IMR-90 (cell line): ENCODE measurements around the gene NFKBIB. TPM values are rescaled to one million over a fixed set of nuclear protein-coding genes. Genes with fewer than 3 reads are reported as not detected.

Experiments used
- ATAC-seq: fragments of 200-7000 bp; cut with Tn5 transposase; 2 replicates; pipeline ENCODE4 v1.9.1; 2020; ENCODE audit warnings: low read depth, mild to moderate bottlenecking, moderate library complexity
- BruUV-seq: library from RNA; stranded (reverse); fragments of 400-500 nt; replicated peaks from 2 replicates; lab custom pipeline; 2021; lab: Mats Ljungman, UMichigan
- CTCF ChIA-PET: fragments of 300-600 bp; formaldehyde crosslinking; extraction: SDS; loops from one replicate; lab custom pipeline; 2021; ENCODE audit warnings: antibody characterized with exemption; lab: Yijun Ruan, JAX
- POLR2A ChIA-PET: fragments of 300-600 bp; sonication (Branson Sonifier 250); formaldehyde crosslinking; loops from one replicate; lab custom pipeline; 2022; ENCODE audit warnings: antibody characterized with exemption; ENCODE audit not compliant: unreplicated experiment; lab: Charles Lee
- DNase-seq: peaks from one replicate; pipeline ENCODE4 v3.0.0; 2013
- H2AFZ ChIP-seq: replicated peaks from 2 replicates; pipeline ENCODE3; 2013; ENCODE audit warnings: low read length, mild to moderate bottlenecking; ENCODE audit not compliant: poor library complexity
- H2AK5ac ChIP-seq: 2 replicates; pipeline ENCODE4 v1.6.1; 2013; ENCODE audit warnings: low read depth, low read length, inconsistent platforms
- H2AK9ac ChIP-seq: replicated peaks from 2 replicates; pipeline ENCODE3; 2013; ENCODE audit warnings: mild to moderate bottlenecking, low read depth, low read length, moderate library complexity; ENCODE audit not compliant: poor library complexity
- H2BK120ac ChIP-seq: 2 replicates; pipeline ENCODE4 v1.6.1; 2013; ENCODE audit warnings: low read depth, low read length, inconsistent platforms
- H2BK15ac ChIP-seq: 3 replicates; pipeline ENCODE4 v1.6.1; 2013; ENCODE audit warnings: low read depth, low read length, inconsistent platforms
- H2BK20ac ChIP-seq: 2 replicates; pipeline ENCODE4 v1.6.1; 2013; ENCODE audit warnings: low read depth, mild to moderate bottlenecking, inconsistent platforms, low read length, moderate library complexity
- H2BK5ac ChIP-seq: 2 replicates; pipeline ENCODE4 v1.6.1; 2013; ENCODE audit warnings: mild to moderate bottlenecking, low read depth, low read length, inconsistent platforms; ENCODE audit not compliant: poor library complexity, severe bottlenecking
- H3K14ac ChIP-seq: replicated peaks from 2 replicates; pipeline ENCODE4 v1.6.1; 2013; ENCODE audit warnings: low read depth, low read length, inconsistent platforms
- H3K18ac ChIP-seq: 2 replicates; pipeline ENCODE4 v1.6.1; 2013; ENCODE audit warnings: low read depth, low read length, control low read depth
- H3K23ac ChIP-seq: 2 replicates; pipeline ENCODE4 v1.6.1; 2013; ENCODE audit warnings: low read depth, low read length, inconsistent platforms
- H3K27ac ChIP-seq: 2 replicates; pipeline ENCODE4 v1.5.1; 2013; ENCODE audit warnings: mild to moderate bottlenecking, control low read depth, low read length; ENCODE audit not compliant: insufficient read depth
- H3K27me3 ChIP-seq: 2 replicates; pipeline ENCODE4 v1.6.1; 2013; ENCODE audit warnings: low read length; ENCODE audit not compliant: control insufficient read depth, insufficient read depth
- H3K36me3 ChIP-seq: 2 replicates; pipeline ENCODE4 v1.6.1; 2013; ENCODE audit warnings: low read length, mixed read lengths; ENCODE audit not compliant: control insufficient read depth, insufficient read depth
- H3K4ac ChIP-seq: 2 replicates; pipeline ENCODE4 v1.6.1; 2013; ENCODE audit warnings: low read depth, low read length, inconsistent platforms
- H3K4me1 ChIP-seq: 2 replicates; pipeline ENCODE4 v1.6.1; 2013; ENCODE audit warnings: low read length, mixed read lengths; ENCODE audit not compliant: control insufficient read depth, insufficient read depth
- H3K4me2 ChIP-seq: 2 replicates; pipeline ENCODE4 v1.6.1; 2013; ENCODE audit warnings: low read depth, mild to moderate bottlenecking, control low read depth, low read length, moderate library complexity
- H3K4me3 ChIP-seq: 2 replicates; pipeline ENCODE4 v1.5.1; 2013; ENCODE audit warnings: low read depth, mild to moderate bottlenecking, control low read depth, low read length, moderate library complexity; ENCODE audit not compliant: insufficient read depth
- H3K56ac ChIP-seq: 2 replicates; pipeline ENCODE4 v1.6.1; 2013; ENCODE audit warnings: low read length, inconsistent platforms; ENCODE audit not compliant: insufficient read depth; ENCODE audit errors: extremely low read depth
- H3K79me1 ChIP-seq, 2 experiments: 2 replicates each; pipeline ENCODE4 v1.6.1; 2013; ENCODE audit warnings: low read length in 2 of 2, inconsistent platforms in 1 of 2, low read depth in 1 of 2
- H3K9ac ChIP-seq: 2 replicates; pipeline ENCODE4 v1.6.1; 2013; ENCODE audit warnings: low read depth, low read length, control low read depth
- H3K9me1 ChIP-seq: 2 replicates; pipeline ENCODE4 v1.6.1; 2013; ENCODE audit warnings: low read length, inconsistent platforms; ENCODE audit not compliant: insufficient read depth
- H3K9me3 ChIP-seq: 2 replicates; pipeline ENCODE4 v1.6.1; 2013; ENCODE audit warnings: low read length; ENCODE audit not compliant: control insufficient read depth, insufficient read depth
- H4K20me1 ChIP-seq: 2 replicates; pipeline ENCODE4 v1.6.1; 2013; ENCODE audit warnings: low read length, inconsistent platforms; ENCODE audit not compliant: insufficient read depth
- H4K5ac ChIP-seq: 2 replicates; pipeline ENCODE4 v1.6.1; 2013; ENCODE audit warnings: mild to moderate bottlenecking, low read depth, low read length, control low read depth
- H4K8ac ChIP-seq, 2 experiments: 2 replicates each; pipeline ENCODE4 v1.6.1; 2013; ENCODE audit warnings: low read depth in 2 of 2, low read length in 2 of 2, control low read depth in 1 of 2, inconsistent platforms in 1 of 2
- H4K91ac ChIP-seq: 2 replicates; pipeline ENCODE4 v1.6.1; 2013; ENCODE audit warnings: low read depth, low read length, inconsistent platforms; ENCODE audit not compliant: insufficient read depth
- BHLHE40 ChIP-seq: fragments of 150-350 bp; IDR thresholded peaks from 2 replicates; pipeline ENCODE4 v1.6.1; 2016; ENCODE audit warnings: mild to moderate bottlenecking, low read depth, low read length
- CEBPB ChIP-seq: IDR thresholded peaks from 2 replicates; pipeline ENCODE4 v1.6.1; 2012; ENCODE audit warnings: low read depth, low read length, improper control_type of control experiment
- CHD1 ChIP-seq: IDR thresholded peaks from 2 replicates; pipeline ENCODE4 v1.6.1; 2012; ENCODE audit warnings: low read depth, low read length, improper control_type of control experiment
- FOS ChIP-seq: fragments of 150-350 bp; IDR thresholded peaks from 2 replicates; pipeline ENCODE4 v1.6.1; 2016; ENCODE audit warnings: low read depth, low read length
- MAFK ChIP-seq: IDR thresholded peaks from 2 replicates; pipeline ENCODE4 v1.6.1; 2012; ENCODE audit warnings: low read depth, low read length, improper control_type of control experiment
- MAZ ChIP-seq: IDR thresholded peaks from 2 replicates; pipeline ENCODE4 v1.6.1; 2012; ENCODE audit warnings: low read depth, mild to moderate bottlenecking, low read length, improper control_type of control experiment, moderate library complexity, borderline replicate concordance
- MXI1 ChIP-seq: IDR thresholded peaks from 2 replicates; pipeline ENCODE4 v1.6.1; 2012; ENCODE audit warnings: low read depth, mild to moderate bottlenecking, low read length, moderate library complexity, borderline replicate concordance
- NFE2L2 ChIP-seq: fragments of 150-350 bp; IDR thresholded peaks from 2 replicates; pipeline ENCODE4 v1.6.1; 2016; ENCODE audit warnings: low read depth, mild to moderate bottlenecking, low read length
- POLR2A ChIP-seq: IDR thresholded peaks from 2 replicates; pipeline ENCODE4 v1.6.1; 2012; ENCODE audit warnings: mild to moderate bottlenecking, low read depth, low read length
- RAD21 ChIP-seq: IDR thresholded peaks from 2 replicates; pipeline ENCODE4 v1.6.1; 2012; ENCODE audit warnings: low read length, improper control_type of control experiment
- RCOR1 ChIP-seq: IDR thresholded peaks from 2 replicates; pipeline ENCODE4 v1.6.1; 2012; ENCODE audit warnings: mild to moderate bottlenecking, low read length, improper control_type of control experiment; ENCODE audit not compliant: insufficient replicate concordance
- RFX5 ChIP-seq: IDR thresholded peaks from 2 replicates; pipeline ENCODE4 v1.8.0; 2012; ENCODE audit warnings: low read depth, mild to moderate bottlenecking, low read length, moderate library complexity
- SMC3 ChIP-seq: fragments of 150-350 bp; IDR thresholded peaks from 2 replicates; pipeline ENCODE4 v1.6.1; 2016; ENCODE audit warnings: low read depth, mild to moderate bottlenecking, antibody characterized with exemption, low read length, moderate library complexity
- WGBS, 2 experiments: methylation state at CpG; one replicate each; pipeline versions ENCODE4 v1.1.5 to v1.1.7; 2013; ENCODE audit warnings: missing lambda C conversion rate in 2 of 2; ENCODE audit not compliant: insufficient read length in 1 of 2; ENCODE audit errors: extremely low coverage in 2 of 2; 5-methylcytosine and 5-hydroxymethylcytosine counted together
- dilution Hi-C: fragments of 300-500 bp; cut with HindIII; formaldehyde crosslinking; loops from one replicate; pipeline ENCODE4 v1.14.3; 2018; ENCODE audit warnings: low sequenced_read_pairs; ENCODE audit not compliant: unreplicated experiment
- in situ Hi-C: fragments of 300-500 bp; cut with MboI; formaldehyde crosslinking; loops from 3 replicates; pipeline ENCODE4 v1.14.3; 2019; ENCODE audit warnings: low sequenced_read_pairs, inconsistent platforms, mixed read lengths
- intact Hi-C: fragments of 100-400 bp; cut with micrococcal nuclease; formaldehyde crosslinking; loops from 2 replicates; pipeline ENCODE4 v1.10.0; 2022
- polyA plus RNA-seq, 3 experiments: library from polyadenylated mRNA; depleted of rRNA; stranded (reverse); fragments of >200 nt; gene quantifications; 2 replicates each; pipeline ENCODE4 v1.2.3, GENCODE V29; 2012; ENCODE audit warnings: low replicate concordance in 1 of 3
- total RNA-seq: library from RNA; depleted of rRNA; stranded (reverse); fragments of >200 nt; gene quantifications from 2 replicates; pipeline ENCODE4 v1.2.3, GENCODE V29; 2012
- TF ChIP-seq, protein P1 (sequence below): fragments of 150-350 bp; IDR thresholded peaks from 2 replicates; pipeline ENCODE4 v1.6.1; 2017; ENCODE audit warnings: mild to moderate bottlenecking, antibody characterized with exemption, low read length, low read depth
- TF ChIP-seq, protein P2 (sequence below): conservative IDR thresholded peaks from 2 replicates; pipeline ENCODE4 v1.5.1; 2012; ENCODE audit warnings: mild to moderate bottlenecking, low read depth, low read length, improper control_type of control experiment

Gene NFKBIB
- total and polyA plus RNA-seq, 2 of the 4 experiments (the other 2 are of a cell fraction): 7.5 to 25.5 TPM

DNA sequence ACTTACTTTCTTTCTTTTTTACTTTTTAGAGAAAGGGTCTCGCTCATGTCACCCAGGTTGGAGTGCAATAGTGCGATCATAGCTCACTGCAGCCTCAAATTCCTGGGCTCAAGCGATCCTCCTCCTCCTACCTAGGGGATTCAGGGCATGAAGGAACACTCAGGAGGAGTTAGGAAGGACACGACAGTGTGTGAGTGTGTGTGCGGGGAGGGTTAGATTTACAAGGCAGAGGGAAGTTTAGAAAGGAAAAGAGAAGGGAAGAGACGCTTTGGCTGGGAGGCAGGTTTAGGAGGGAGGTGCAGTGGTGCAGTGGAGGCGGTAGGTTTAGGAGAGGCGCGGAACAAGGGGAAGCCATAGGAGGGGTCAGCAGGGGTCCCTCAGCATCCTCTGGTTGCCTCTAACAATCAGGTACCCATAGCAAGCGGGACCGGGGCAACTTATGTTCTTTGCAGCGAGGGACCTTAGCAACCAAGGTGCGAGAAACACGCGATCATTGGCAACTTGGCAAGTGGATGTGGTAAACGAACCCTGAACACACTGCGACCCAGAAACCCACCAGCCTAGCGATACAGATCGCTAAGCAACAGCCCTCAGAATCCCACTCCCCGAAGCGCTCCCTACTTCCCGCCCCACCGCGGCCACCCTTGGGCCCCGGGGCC lies 852 bp upstream of the NFKBIB start:
- H3K9ac ChIP-seq: peak overlapping the region; percentile 61
- H3K9me1 ChIP-seq: no peaks in the 10 kb centered on the region; the same call in none of the 2 replicates
- H2AFZ ChIP-seq: peak overlapping the region; percentile 98
- CTCF ChIA-PET: interaction anchor here (0.6 kb wide), 1 partner anchor 208 kb away, joined by 5 read pairs; no protein-coding TSS in a partner anchor
- H3K4ac ChIP-seq: peak overlapping the region; percentile 56
- DNase-seq (peak; percentile 19), ATAC-seq (no peak)
- H2AK5ac ChIP-seq: no peak overlapping the region
- peak overlapping the region; percentile 81 for H3K14ac ChIP-seq
- H2BK120ac ChIP-seq: no peak overlapping the region
- peaks cover 3% of the 10 kb centered on the region; the same call in 1 of the 2 replicates for H3K4me1 ChIP-seq
- H4K5ac ChIP-seq: 0 out of 2 replicates have a peak overlapping the region, but pooled peaks have one; percentile 0
- dilution Hi-C loops: no loop called here
- peak overlapping the region; percentile 40 for H3K23ac ChIP-seq
- intact Hi-C loops: loop anchor here (1.0 kb wide), 1 partner anchor 49 kb away; no protein-coding TSS in a partner anchor
- peak overlapping the region in 1 of 2 experiments; percentile 52; a peak in 2 of 4 replicates for H4K8ac ChIP-seq
- no peaks in the 10 kb centered on the region for H3K27me3 ChIP-seq
- peak overlapping the region; percentile 64 for H3K4me3 ChIP-seq
- peaks cover 4% of the 10 kb centered on the region; the same call in 1 of the 2 replicates for H4K20me1 ChIP-seq
- H2BK20ac ChIP-seq: no peak overlapping the region
- no TSS peak for BruUV-seq
- peak overlapping the region; percentile 9 for H2BK5ac ChIP-seq
- POLR2A ChIA-PET: no interaction called here
- peak overlapping the region; percentile 23; the same call in 1 of the 2 replicates for H4K91ac ChIP-seq
- H3K56ac ChIP-seq: no peak overlapping the region
- WGBS, 2 experiments: 11% methylated on average over 8 of the region's 25 CpGs; no CpG with 5 or more reads in 1 of the 2 experiments
- H3K36me3 ChIP-seq: no peaks in the 10 kb centered on the region
- H3K9me3 ChIP-seq: no peaks in the 10 kb centered on the region
- H3K79me1 ChIP-seq: peaks cover 20 to 40% of the 10 kb centered on the region in 2 experiments
- in situ Hi-C loops: no loop called here
- H3K27ac ChIP-seq: peak overlapping the region; percentile 9; the same call in 1 of the 2 replicates
- H3K4me2 ChIP-seq: peak overlapping the region; percentile 99
- H2BK15ac ChIP-seq: no peak overlapping the region
- no peak overlapping the region for H3K18ac ChIP-seq
- H2AK9ac ChIP-seq: peak overlapping the region; percentile 94
- TF ChIP-seq, protein P1, sequence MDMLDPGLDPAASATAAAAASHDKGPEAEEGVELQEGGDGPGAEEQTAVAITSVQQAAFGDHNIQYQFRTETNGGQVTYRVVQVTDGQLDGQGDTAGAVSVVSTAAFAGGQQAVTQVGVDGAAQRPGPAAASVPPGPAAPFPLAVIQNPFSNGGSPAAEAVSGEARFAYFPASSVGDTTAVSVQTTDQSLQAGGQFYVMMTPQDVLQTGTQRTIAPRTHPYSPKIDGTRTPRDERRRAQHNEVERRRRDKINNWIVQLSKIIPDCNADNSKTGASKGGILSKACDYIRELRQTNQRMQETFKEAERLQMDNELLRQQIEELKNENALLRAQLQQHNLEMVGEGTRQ: no peak
- TF ChIP-seq MAFK: no peak
- TF ChIP-seq RFX5: no peak
- no peak for TF ChIP-seq POLR2A
- TF ChIP-seq RAD21: no peak
- TF ChIP-seq SMC3: no peak
- no peak for TF ChIP-seq CHD1
- TF ChIP-seq FOS: no peak
- no peak for TF ChIP-seq CEBPB
- TF ChIP-seq MXI1: no peak
- no peak for TF ChIP-seq NFE2L2
- TF ChIP-seq BHLHE40: no peak
- TF ChIP-seq MAZ: no peak
- TF ChIP-seq, protein P2, sequence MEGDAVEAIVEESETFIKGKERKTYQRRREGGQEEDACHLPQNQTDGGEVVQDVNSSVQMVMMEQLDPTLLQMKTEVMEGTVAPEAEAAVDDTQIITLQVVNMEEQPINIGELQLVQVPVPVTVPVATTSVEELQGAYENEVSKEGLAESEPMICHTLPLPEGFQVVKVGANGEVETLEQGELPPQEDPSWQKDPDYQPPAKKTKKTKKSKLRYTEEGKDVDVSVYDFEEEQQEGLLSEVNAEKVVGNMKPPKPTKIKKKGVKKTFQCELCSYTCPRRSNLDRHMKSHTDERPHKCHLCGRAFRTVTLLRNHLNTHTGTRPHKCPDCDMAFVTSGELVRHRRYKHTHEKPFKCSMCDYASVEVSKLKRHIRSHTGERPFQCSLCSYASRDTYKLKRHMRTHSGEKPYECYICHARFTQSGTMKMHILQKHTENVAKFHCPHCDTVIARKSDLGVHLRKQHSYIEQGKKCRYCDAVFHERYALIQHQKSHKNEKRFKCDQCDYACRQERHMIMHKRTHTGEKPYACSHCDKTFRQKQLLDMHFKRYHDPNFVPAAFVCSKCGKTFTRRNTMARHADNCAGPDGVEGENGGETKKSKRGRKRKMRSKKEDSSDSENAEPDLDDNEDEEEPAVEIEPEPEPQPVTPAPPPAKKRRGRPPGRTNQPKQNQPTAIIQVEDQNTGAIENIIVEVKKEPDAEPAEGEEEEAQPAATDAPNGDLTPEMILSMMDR: no peak
- TF ChIP-seq RCOR1: no peak
